K562 (cell line): ENCODE measurements around the gene LRRC4. TPM values are rescaled to one million over a fixed set of nuclear protein-coding genes. Genes with fewer than 3 reads are reported as not detected.
A peak's percentile ranks its signal among the peaks of the same experiment; 100 is the strongest.

Source experiments
- ATAC-seq: fragments of 200-7000 bp; cut with Tn5 transposase; 3 replicates; pipeline ENCODE4 v1.9.1; 2020; ENCODE audit warnings: moderate library complexity
- BruUV-seq: library from RNA; stranded (reverse); fragments of 400-500 nt; replicated peaks from 2 replicates; lab custom pipeline; 2021; lab: Mats Ljungman, UMichigan
- CTCF ChIA-PET: fragments of 300-600 bp; formaldehyde crosslinking; extraction: SDS; loops from one replicate; lab custom pipeline; 2021; ENCODE audit warnings: low intra/inter-chr PET ratio; lab: Yijun Ruan, JAX
- POLR2A ChIA-PET: fragments of 300-600, 350-650 bp; sonication (Branson Sonifier 250); formaldehyde crosslinking; extraction: SDS; loops from one replicate; lab custom pipeline; 2021; ENCODE audit warnings: antibody characterized with exemption, inconsistent platforms; lab: Yijun Ruan, JAX
- DNase-seq, 4 experiments: peaks; one replicate each; pipeline versions ENCODE4 v3.0.0 to v3.0.0-alpha.2; 2011 to 2018; ENCODE audit warnings: low spot score in 3 of 4, mixed read lengths in 3 of 4; ENCODE audit errors: extremely low read depth in 1 of 4
- FAIRE-seq: peaks from 2 replicates; lab custom pipeline; 2011; peaks lifted over from hg19 to GRCh38; lab: Jason Lieb, UNC
- H2AFZ ChIP-seq: 2 replicates; pipeline ENCODE4 v1.6.0; 2011; ENCODE audit warnings: low read depth, low read length, control low read depth, inconsistent platforms
- H3K27ac ChIP-seq: fragments of 200-600 bp; 3 replicates; pipeline ENCODE4 v1.8.0; 2011; ENCODE audit warnings: low read depth, mild to moderate bottlenecking, control low read depth, inconsistent platforms, low read length, moderate library complexity, mixed read lengths; ENCODE audit errors: extremely low read depth
- H3K27me3 ChIP-seq, 2 experiments: fragments of 300-600 bp in 1 of 2; 2 replicates in 1 of 2; 3 replicates in 1 of 2; pipeline versions ENCODE4 v1.6.0 to v1.8.0; 2011; ENCODE audit warnings: inconsistent platforms in 2 of 2, low read length in 2 of 2, mild to moderate bottlenecking in 1 of 2, mixed read lengths in 1 of 2, moderate library complexity in 1 of 2; ENCODE audit not compliant: control insufficient read depth in 2 of 2, insufficient read depth in 2 of 2
- H3K36me3 ChIP-seq: fragments of 300-600 bp; 3 replicates; pipeline ENCODE4 v1.8.0; 2011; ENCODE audit warnings: mild to moderate bottlenecking, low read length, inconsistent platforms; ENCODE audit not compliant: control insufficient read depth, insufficient read depth
- H3K4me1 ChIP-seq, 2 experiments: fragments of 200-600 bp in 1 of 2; replicated peaks in 1 of 2; 2 replicates in 1 of 2; 3 replicates in 1 of 2; pipeline versions ENCODE4 v1.5.1 to v1.8.0; 2011; ENCODE audit warnings: inconsistent platforms in 2 of 2, low read length in 2 of 2, mild to moderate bottlenecking in 1 of 2, mixed read lengths in 1 of 2, moderate library complexity in 1 of 2; ENCODE audit not compliant: control insufficient read depth in 2 of 2, insufficient read depth in 2 of 2
- H3K4me2 ChIP-seq: 2 replicates; pipeline ENCODE4 v1.6.1; 2011; ENCODE audit warnings: low read length, control low read depth, inconsistent platforms, mixed read lengths; ENCODE audit not compliant: insufficient read depth
- H3K4me3 ChIP-seq: fragments of 200-600 bp; sonication (generic), shearing (Covaris generic); 2 replicates; pipeline ENCODE4 v1.5.1; 2016; ENCODE audit warnings: control low read depth, inconsistent platforms
- H3K79me2 ChIP-seq: fragments of 200-600 bp; 3 replicates; pipeline ENCODE4 v1.8.0; 2011; ENCODE audit warnings: low read length, inconsistent platforms; ENCODE audit not compliant: control insufficient read depth, insufficient read depth
- H3K9ac ChIP-seq, 2 experiments: 2 replicates each; pipeline versions ENCODE4 v1.6.0 to v1.6.1; 2011; ENCODE audit warnings: low read depth in 2 of 2, low read length in 2 of 2, control low read depth in 1 of 2, inconsistent platforms in 1 of 2, mild to moderate bottlenecking in 1 of 2, mixed read lengths in 1 of 2; ENCODE audit not compliant: insufficient read depth in 1 of 2
- H3K9me1 ChIP-seq: one replicate; pipeline ENCODE4 v1.6.0; 2011; ENCODE audit warnings: inconsistent platforms, mild to moderate bottlenecking, low read length, moderate library complexity; ENCODE audit not compliant: control insufficient read depth, insufficient read depth
- H3K9me3 ChIP-seq: replicated peaks from 2 replicates; pipeline ENCODE4 v1.5.1; 2011; ENCODE audit warnings: low read depth, low read length, inconsistent platforms; ENCODE audit not compliant: control insufficient read depth, insufficient read depth
- H4K20me1 ChIP-seq: replicated peaks from 2 replicates; pipeline ENCODE4 v1.6.1; 2011; ENCODE audit warnings: low read length, inconsistent platforms, mixed read lengths; ENCODE audit not compliant: control insufficient read depth, insufficient read depth
- EP300 ChIP-seq: IDR thresholded peaks from 2 replicates; pipeline ENCODE4 v1.6.1; 2012; ENCODE audit warnings: low read length, improper control_type of control experiment
- HDAC1 ChIP-seq, 2 experiments: fragments of 450-650 bp; IDR thresholded peaks; 2 replicates each; pipeline ENCODE4 v1.6.1; 2016 to 2017; ENCODE audit warnings: inconsistent platforms in 1 of 2, mild to moderate bottlenecking in 1 of 2, moderate library complexity in 1 of 2
- IFI16 ChIP-seq: fragments of 250-450 bp; sonication (Bioruptor Pico); IDR thresholded peaks from 2 replicates; pipeline ENCODE4 v2.1.2; 2022; ENCODE audit warnings: mild to moderate bottlenecking, inconsistent platforms
- KLF10 ChIP-seq: fragments of 250-450 bp; sonication (Bioruptor Pico); IDR thresholded peaks from 2 replicates; pipeline ENCODE4 v1.6.1; 2021; ENCODE audit warnings: matching md5 sums
- POLR2G ChIP-seq: fragments of 200-400 bp; formaldehyde crosslinking; IDR thresholded peaks from 2 replicates; pipeline ENCODE4 v1.6.1; 2017; ENCODE audit warnings: low read depth, mild to moderate bottlenecking, antibody characterized with exemption, low read length, moderate library complexity
- RBM22 ChIP-seq: fragments of 200-400 bp; formaldehyde crosslinking; IDR thresholded peaks from 2 replicates; pipeline ENCODE4 v1.6.1; 2018; ENCODE audit warnings: low read length, low read depth; ENCODE audit not compliant: poor library complexity, severe bottlenecking
- RCOR1 ChIP-seq, 2 experiments: IDR thresholded peaks; 2 replicates each; pipeline ENCODE4 v1.6.1; 2012; ENCODE audit warnings: low read depth in 2 of 2, low read length in 2 of 2, borderline replicate concordance in 1 of 2, improper control_type of control experiment in 1 of 2
- TEAD4 ChIP-seq, 2 experiments: sonication (generic) in 1 of 2; formaldehyde crosslinking in 1 of 2; IDR thresholded peaks; 2 replicates each; pipeline versions ENCODE4 v1.6.1 to v1.8.0; 2012 to 2022; ENCODE audit warnings: borderline replicate concordance in 1 of 2, inconsistent platforms in 1 of 2, low read length in 1 of 2, mild to moderate bottlenecking in 1 of 2, missing genetic modification reagents in 1 of 2
- ZBTB17 ChIP-seq: fragments of 450-650 bp; formaldehyde crosslinking; IDR thresholded peaks from 2 replicates; pipeline ENCODE4 v1.4.0; 2020; ENCODE audit warnings: mild to moderate bottlenecking
- ZNF217 ChIP-seq: sonication (generic); formaldehyde crosslinking; IDR thresholded peaks from 2 replicates; pipeline ENCODE4 v1.8.0; 2022; ENCODE audit warnings: mild to moderate bottlenecking, missing genetic modification reagents
- WGBS: fragments of 100-300 bp; shearing (Covaris generic); methylation state at CpG from one replicate; pipeline ENCODE4 v1.1.6; 2016; ENCODE audit warnings: low coverage, mixed read lengths; ENCODE audit not compliant: insufficient coverage; ENCODE audit errors: missing lambda C conversion rate; 5-methylcytosine and 5-hydroxymethylcytosine counted together
- in situ Hi-C: fragments of 300-500 bp; cut with MboI; formaldehyde crosslinking; loops from 4 replicates; pipeline ENCODE4 v1.15.0; 2018; ENCODE audit warnings: inconsistent platforms, mixed read lengths
- intact Hi-C: fragments of 100-400 bp; cut with micrococcal nuclease; formaldehyde crosslinking; loops from 2 replicates; pipeline ENCODE4 v1.14.2; 2022
- polyA plus RNA-seq, 8 experiments: library from polyadenylated mRNA; depleted of rRNA in 4 of 8; stranded (reverse) in 5 of 8; unstranded in 3 of 8; fragments of >200 nt; fragmentation: Nextera tagmentation in 2 of 8; fragmentation: Illumina TruSeq in 1 of 8; extraction: Ambion mirVana in 2 of 8; extraction: Trizol in 1 of 8; gene quantifications; 2 replicates each; pipeline versions ENCODE4 v1.2.1 to v1.2.3, GENCODE V29; 2011 to 2014; ENCODE audit warnings: inconsistent platforms in 1 of 8, missing spikeins in 1 of 8
- total RNA-seq, 7 experiments: library from RNA; depleted of rRNA in 6 of 7; stranded (reverse); fragments of >200 nt in 6 of 7; fragmentation: Illumina TruSeq in 2 of 7; extraction: Trizol in 2 of 7; gene quantifications; 2 replicates each; pipeline versions ENCODE4 v1.2.1 to v1.2.3, GENCODE V29; 2011 to 2021; ENCODE audit warnings: low replicate concordance in 1 of 7
- TF ChIP-seq, protein P1 (sequence below): IDR thresholded peaks from 3 replicates; pipeline ENCODE4 v1.6.1; 2011; ENCODE audit warnings: borderline replicate concordance, mild to moderate bottlenecking, moderate library complexity; ENCODE audit not compliant: insufficient read length; ENCODE audit errors: extremely low read depth
- TF ChIP-seq, protein P2 (sequence below): fragments of 450-650 bp; IDR thresholded peaks from 2 replicates; pipeline ENCODE4 v1.6.1; 2018; ENCODE audit not compliant: partially characterized antibody

Gene LRRC4
- total and polyA plus RNA-seq, 9 of the 15 experiments (the other 6 are each of a cell fraction or from before 2014, with no cell fraction given): 0.04 to 0.11 TPM; not detected in 7

DNA sequence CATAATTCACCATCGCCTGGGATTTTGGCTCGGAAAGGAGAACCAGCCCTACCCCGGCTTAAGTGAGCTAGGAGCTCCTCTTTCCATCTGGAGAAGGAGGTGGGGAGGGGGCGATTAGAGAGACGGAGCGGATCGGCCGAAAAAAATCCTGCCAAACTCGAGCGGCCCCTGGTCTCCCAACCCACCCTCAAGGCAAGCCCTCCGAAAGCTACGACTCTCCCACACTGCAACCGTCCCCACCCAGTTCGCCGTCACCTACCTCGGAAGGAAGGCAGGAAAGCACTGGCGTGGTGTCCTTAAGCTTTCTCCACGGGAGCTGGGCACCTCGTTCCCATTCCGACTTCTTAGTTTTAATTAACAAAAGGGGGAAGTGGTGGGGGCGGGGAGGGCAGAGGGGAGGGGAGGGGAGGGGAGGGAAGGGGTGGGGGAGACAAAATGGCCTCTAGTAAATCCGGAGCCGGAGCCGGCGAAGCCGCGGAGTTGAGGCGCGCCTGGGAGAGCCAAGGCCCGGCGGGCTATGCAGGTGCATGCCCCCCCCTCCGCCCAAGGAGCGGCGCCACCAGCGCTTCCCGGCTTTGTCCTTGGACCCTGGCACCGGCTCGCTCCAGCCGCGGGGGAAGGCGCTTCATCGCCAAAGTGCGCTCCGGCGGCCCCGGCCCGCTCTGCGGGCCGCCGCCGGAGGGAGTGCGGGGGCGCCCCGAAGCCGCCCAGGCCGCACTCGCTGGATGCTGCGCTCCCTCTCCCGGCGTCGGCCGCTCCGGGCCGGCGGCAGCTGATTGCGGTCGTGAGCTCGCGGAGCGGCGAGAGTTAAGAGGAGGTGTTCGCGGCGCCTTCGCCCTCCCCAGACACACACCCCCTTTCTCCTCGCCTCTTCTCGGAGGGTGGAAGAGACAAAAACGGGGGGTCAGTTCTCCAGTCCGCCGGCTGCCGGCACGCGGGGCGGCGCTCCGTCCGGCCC, at the start of gene LRRC4 (continued):
- no peak for TF ChIP-seq ZBTB17 (CRISPR knock-in tag)

DNA sequence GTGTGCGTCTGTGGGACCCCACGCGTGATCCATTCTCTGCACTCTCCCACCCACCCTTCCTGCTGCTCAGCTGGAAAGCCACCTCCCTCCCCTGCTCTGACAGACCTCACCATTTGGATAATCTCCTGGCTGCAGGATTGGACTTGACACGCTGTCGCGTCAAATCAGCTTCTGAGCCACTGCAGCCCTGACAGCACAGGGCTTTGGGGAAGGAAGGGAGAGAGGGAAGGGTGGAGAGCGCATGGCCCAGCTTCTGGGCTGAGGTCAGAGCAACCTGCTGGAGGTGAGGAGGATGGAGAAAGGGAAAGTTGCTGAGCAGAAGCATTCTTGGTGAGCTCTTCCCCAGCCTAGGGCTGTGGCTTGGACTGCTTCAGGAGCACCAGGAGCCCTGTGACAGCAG, 48.9 kb upstream of the LRRC4 start:
- no peak for FAIRE-seq
- intact Hi-C loops: no loop called here
- TF ChIP-seq, protein P1, sequence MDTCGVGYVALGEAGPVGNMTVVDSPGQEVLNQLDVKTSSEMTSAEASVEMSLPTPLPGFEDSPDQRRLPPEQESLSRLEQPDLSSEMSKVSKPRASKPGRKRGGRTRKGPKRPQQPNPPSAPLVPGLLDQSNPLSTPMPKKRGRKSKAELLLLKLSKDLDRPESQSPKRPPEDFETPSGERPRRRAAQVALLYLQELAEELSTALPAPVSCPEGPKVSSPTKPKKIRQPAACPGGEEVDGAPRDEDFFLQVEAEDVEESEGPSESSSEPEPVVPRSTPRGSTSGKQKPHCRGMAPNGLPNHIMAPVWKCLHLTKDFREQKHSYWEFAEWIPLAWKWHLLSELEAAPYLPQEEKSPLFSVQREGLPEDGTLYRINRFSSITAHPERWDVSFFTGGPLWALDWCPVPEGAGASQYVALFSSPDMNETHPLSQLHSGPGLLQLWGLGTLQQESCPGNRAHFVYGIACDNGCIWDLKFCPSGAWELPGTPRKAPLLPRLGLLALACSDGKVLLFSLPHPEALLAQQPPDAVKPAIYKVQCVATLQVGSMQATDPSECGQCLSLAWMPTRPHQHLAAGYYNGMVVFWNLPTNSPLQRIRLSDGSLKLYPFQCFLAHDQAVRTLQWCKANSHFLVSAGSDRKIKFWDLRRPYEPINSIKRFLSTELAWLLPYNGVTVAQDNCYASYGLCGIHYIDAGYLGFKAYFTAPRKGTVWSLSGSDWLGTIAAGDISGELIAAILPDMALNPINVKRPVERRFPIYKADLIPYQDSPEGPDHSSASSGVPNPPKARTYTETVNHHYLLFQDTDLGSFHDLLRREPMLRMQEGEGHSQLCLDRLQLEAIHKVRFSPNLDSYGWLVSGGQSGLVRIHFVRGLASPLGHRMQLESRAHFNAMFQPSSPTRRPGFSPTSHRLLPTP: no peak
- TF ChIP-seq EP300: no peak
- TF ChIP-seq IFI16 (CRISPR knock-in tag): no peak
- TF ChIP-seq, protein P2, sequence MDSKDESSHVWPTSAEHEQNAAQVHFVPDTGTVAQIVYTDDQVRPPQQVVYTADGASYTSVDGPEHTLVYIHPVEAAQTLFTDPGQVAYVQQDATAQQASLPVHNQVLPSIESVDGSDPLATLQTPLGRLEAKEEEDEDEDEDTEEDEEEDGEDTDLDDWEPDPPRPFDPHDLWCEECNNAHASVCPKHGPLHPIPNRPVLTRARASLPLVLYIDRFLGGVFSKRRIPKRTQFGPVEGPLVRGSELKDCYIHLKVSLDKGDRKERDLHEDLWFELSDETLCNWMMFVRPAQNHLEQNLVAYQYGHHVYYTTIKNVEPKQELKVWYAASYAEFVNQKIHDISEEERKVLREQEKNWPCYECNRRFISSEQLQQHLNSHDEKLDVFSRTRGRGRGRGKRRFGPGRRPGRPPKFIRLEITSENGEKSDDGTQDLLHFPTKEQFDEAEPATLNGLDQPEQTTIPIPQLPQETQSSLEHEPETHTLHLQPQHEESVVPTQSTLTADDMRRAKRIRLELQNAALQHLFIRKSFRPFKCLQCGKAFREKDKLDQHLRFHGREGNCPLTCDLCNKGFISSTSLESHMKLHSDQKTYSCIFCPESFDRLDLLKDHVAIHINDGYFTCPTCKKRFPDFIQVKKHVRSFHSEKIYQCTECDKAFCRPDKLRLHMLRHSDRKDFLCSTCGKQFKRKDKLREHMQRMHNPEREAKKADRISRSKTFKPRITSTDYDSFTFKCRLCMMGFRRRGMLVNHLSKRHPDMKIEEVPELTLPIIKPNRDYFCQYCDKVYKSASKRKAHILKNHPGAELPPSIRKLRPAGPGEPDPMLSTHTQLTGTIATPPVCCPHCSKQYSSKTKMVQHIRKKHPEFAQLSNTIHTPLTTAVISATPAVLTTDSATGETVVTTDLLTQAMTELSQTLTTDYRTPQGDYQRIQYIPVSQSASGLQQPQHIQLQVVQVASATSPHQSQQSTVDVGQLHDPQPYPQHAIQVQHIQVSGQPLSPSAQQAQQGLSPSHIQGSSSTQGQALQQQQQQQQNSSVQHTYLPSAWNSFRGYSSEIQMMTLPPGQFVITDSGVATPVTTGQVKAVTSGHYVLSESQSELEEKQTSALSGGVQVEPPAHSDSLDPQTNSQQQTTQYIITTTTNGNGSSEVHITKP: no peak
- no peak for TF ChIP-seq TEAD4 (IDR thresholded peaks at IDR 0.05; ENCODE audit: low read length)
- no peak for TF ChIP-seq TEAD4 (CRISPR knock-in tag; IDR thresholded peaks at IDR 0.05; ENCODE audit: borderline replicate concordance)
- peak; percentile 73 for TF ChIP-seq RBM22
- TF ChIP-seq HDAC1 (IDR thresholded peaks at IDR 0.05): no peak
- no peak for TF ChIP-seq RCOR1 (IDR thresholded peaks at IDR 0.05; ENCODE audit: borderline replicate concordance in 1 of 2, low read depth in 2 of 2, low read length in 2 of 2)
- TF ChIP-seq ZNF217: no peak
- no peak for TF ChIP-seq KLF10 (CRISPR knock-in tag)
- TF ChIP-seq POLR2G: peak; percentile 32; the same call in 1 of the 2 replicates

More for the DNA sequence above, 48.9 kb upstream of the LRRC4 start:
- Histone ChIP-seq H2AFZ (no peak overlapping the region), H3K36me3 (peaks cover 93% of the 10 kb centered on the region; the same call in 2 of the 3 replicates), H3K27ac (no peak overlapping the region), H3K9me3 (no peaks in the 10 kb centered on the region), H4K20me1 (peaks cover 17% of the 10 kb centered on the region), H3K9ac (no peak overlapping the region; a peak in 1 of 4 replicates), H3K27me3 (no peaks in the 10 kb centered on the region), H3K4me1 (peaks cover 0 to 6% of the 10 kb centered on the region in 2 experiments; a peak in 2 of 5 replicates), H3K4me3 (no peak overlapping the region), H3K79me2 (no peaks in the 10 kb centered on the region), H3K4me2 (no peak overlapping the region), H3K9me1 (peaks cover 8% of the 10 kb centered on the region)
- no TSS peak for BruUV-seq
- ChIA-PET CTCF (no interaction called here), POLR2A (interaction anchor here (1.2 to 1.8 kb wide), 5 partner anchors 10 to 22 kb away, joined by 3 to 6 read pairs (median 4); no protein-coding TSS in a partner anchor)
- no peak for ATAC-seq
- WGBS: 91% methylated on average over 6 of the region's 7 CpGs
- in situ Hi-C loops: no loop called here
- DNase-seq: no peak
